ENCODE results near the gene EDC4. TPM values are rescaled to one million over a fixed set of nuclear protein-coding genes. Genes with fewer than 3 reads are reported as not detected.

Gene EDC4
- total and polyA plus RNA-seq, 5 experiments from 2014 or later: 22.7 to 136 (median 44.0) TPM

DNA sequence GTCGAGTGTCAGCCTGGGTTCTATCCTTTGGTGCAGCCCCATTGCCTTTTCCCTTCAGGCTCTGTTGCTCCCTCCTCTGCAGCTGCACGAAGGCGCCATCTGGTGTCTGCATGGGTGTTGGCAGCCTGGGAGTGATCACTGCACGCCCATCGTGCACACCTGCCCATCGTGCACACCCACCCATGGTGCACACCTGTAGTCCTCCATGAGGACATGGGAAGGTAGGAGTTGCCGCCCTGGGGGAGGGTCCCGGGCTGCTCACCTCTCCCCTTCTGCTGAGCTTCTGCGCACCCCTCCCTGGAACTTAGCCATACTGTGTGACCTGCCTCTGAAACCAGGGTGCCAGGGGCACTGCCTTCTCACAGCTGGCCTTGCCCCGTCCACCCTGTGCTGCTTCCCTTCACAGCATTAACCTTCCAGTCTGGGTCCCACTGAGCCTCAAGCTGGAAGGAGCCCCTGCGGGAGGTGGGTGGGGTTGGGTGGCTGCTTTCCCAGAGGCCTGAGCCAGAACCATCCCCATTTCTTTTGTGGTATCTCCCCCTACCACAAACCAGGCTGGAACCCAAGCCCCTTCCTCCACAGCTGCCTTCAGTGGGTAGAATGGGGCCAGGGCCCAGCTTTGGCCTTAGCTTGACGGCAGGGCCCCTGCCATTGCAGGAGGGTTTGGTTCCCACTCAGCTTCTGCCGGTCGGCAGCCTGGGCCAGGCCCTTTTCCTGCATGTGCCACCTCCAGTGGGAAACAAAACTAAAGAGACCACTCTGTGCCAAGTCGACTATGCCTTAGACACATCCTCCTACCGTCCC is 55.9 kb downstream of the EDC4 start:
- Mint-ChIP-seq H3K9me3 (no peaks in the 10 kb centered on the region), H3K36me3 (peaks cover 0 to 19% (median 0%) of the 10 kb centered on the region in 3 donors), H3K27ac (peak overlapping the region in 7 of 10 donors; percentile 6 to 63 (median 40)), H3K27me3 (no peaks in the 10 kb centered on the region), H3K4me1 (peaks cover 5 to 13% (median 10%) of the 10 kb centered on the region in 4 donors), H3K4me3 (no peak overlapping the region)
- POLR2A ChIA-PET: interaction anchor here (0.6 to 1.5 kb wide), 9 partner anchors 8 to 408 kb away, joined by 3 to 5 read pairs (median 3); partner anchors contain the start of gene PSMB10
- ATAC-seq: peak; percentile 90 to 91
- peak; percentile 54 to 85 (median 68) for DNase-seq

- H3K4me1 Mint-ChIP-seq: peaks cover 11 to 26% (median 22%) of the 10 kb centered on the region in 4 donors
- H3K4me3 Mint-ChIP-seq: no peak overlapping the region
- POLR2A ChIA-PET: interaction anchor here (1.1 kb wide), 1 partner anchor 8 kb away, joined by 3 read pairs; no protein-coding TSS in a partner anchor
- H3K27me3 Mint-ChIP-seq: no peaks in the 10 kb centered on the region
- no peak for ATAC-seq
- H3K36me3 Mint-ChIP-seq: peaks cover 0 to 33% (median 0%) of the 10 kb centered on the region in 3 donors
- no peak for DNase-seq
- peak overlapping the region in 3 of 10 donors; percentile 15 to 57 (median 40) for H3K27ac Mint-ChIP-seq
- H3K9me3 Mint-ChIP-seq: no peaks in the 10 kb centered on the region
Measured at GRCh38 chr16:67930191-67930590, 57.3 kb downstream of the EDC4 start.

- H3K27me3 Mint-ChIP-seq: no peaks in the 10 kb centered on the region
- ATAC-seq (no peak), DNase-seq (no peak)
- peaks cover 16 to 29% (median 27%) of the 10 kb centered on the region in 4 donors for H3K4me1 Mint-ChIP-seq
- no peaks in the 10 kb centered on the region for H3K9me3 Mint-ChIP-seq
- H3K4me3 Mint-ChIP-seq: no peak overlapping the region
- H3K27ac Mint-ChIP-seq: peak overlapping the region in 2 of 10 donors; percentile 36 to 49
- POLR2A ChIA-PET: interaction anchor here (1.1 to 1.9 kb wide), 2 partner anchors 8 to 47 kb away, joined by 3 to 6 read pairs; no protein-coding TSS in a partner anchor
- H3K36me3 Mint-ChIP-seq: peaks cover 1 to 39% (median 3%) of the 10 kb centered on the region in 3 donors
Measured at GRCh38 chr16:67930678-67931211, 57.9 kb downstream of the EDC4 start.

Other genes starting within 250 kb of the EDC4 start
- 100 to 1,000 TPM; 184 to 189 TPM for gene CARMIL2, start 227.9 kb upstream of the EDC4 start, total RNA-seq
- 10 to 100 TPM; 12.8 to 28.7 (median 13.3) TPM for gene CARMIL2, start 227.9 kb upstream of the EDC4 start, polyA plus RNA-seq
- gene ACD, start 212.8 kb upstream of the EDC4 start, total RNA-seq: 10 to 100 TPM; 41.8 to 46.6 TPM
- 10 to 100 TPM; 24.6 to 38.1 (median 28.2) TPM for gene ACD, start 212.8 kb upstream of the EDC4 start, polyA plus RNA-seq
- gene PARD6A, start 212.1 kb upstream of the EDC4 start, total RNA-seq: 1 to 10 TPM; 4.3 to 6.0 TPM
- 10 to 100 TPM; 10.6 to 13.3 (median 11.2) TPM for gene PARD6A, start 212.1 kb upstream of the EDC4 start, polyA plus RNA-seq
- 1 to 10 TPM; 7.5 to 8.4 TPM for gene ENKD1, start 206.3 kb upstream of the EDC4 start, total RNA-seq
- 1 to 10 TPM; 1.5 to 2.8 (median 1.6) TPM for gene ENKD1, start 206.3 kb upstream of the EDC4 start, polyA plus RNA-seq
- 1 to 10 TPM; 4.7 to 6.1 TPM for gene C16orf86, start 206.2 kb upstream of the EDC4 start, total RNA-seq
- gene C16orf86, start 206.2 kb upstream of the EDC4 start, polyA plus RNA-seq: 1 to 10 TPM; 4.3 to 5.1 (median 4.3) TPM
- gene GFOD2, start 153.7 kb upstream of the EDC4 start, total RNA-seq: 10 to 100 TPM; 12.7 to 13.0 TPM
- gene GFOD2, start 153.7 kb upstream of the EDC4 start, polyA plus RNA-seq: 10 to 100 TPM in 1 of 3 donors, 1 to 10 TPM in 2; 6.0 to 10.9 (median 6.5) TPM
- gene RANBP10, start 66.5 kb upstream of the EDC4 start, total RNA-seq: 10 to 100 TPM; 18.5 to 23.6 TPM
- 10 to 100 TPM in 1 of 3 donors, 1 to 10 TPM in 2; 5.8 to 13.8 (median 6.3) TPM for gene RANBP10, start 66.5 kb upstream of the EDC4 start, polyA plus RNA-seq
- 1 to 10 TPM; 1.0 to 1.2 TPM for gene TSNAXIP1, start 66.2 kb upstream of the EDC4 start, total RNA-seq
- gene TSNAXIP1, start 66.2 kb upstream of the EDC4 start, polyA plus RNA-seq: under 1 TPM in 1 of 3 donors, not detected in 2; 0.14 TPM
- 10 to 100 TPM; 63.8 to 63.9 TPM for gene THAP11, start 30.7 kb upstream of the EDC4 start, total RNA-seq
- 100 to 1,000 TPM; 132 to 158 (median 143) TPM for gene THAP11, start 30.7 kb upstream of the EDC4 start, polyA plus RNA-seq
- 10 to 100 TPM; 37.0 to 40.6 TPM for gene NUTF2, start 26.1 kb upstream of the EDC4 start, total RNA-seq
- gene NUTF2, start 26.1 kb upstream of the EDC4 start, polyA plus RNA-seq: 100 to 1,000 TPM; 109 to 124 (median 114) TPM
- 100 to 1,000 TPM; 108 to 117 TPM for gene CENPT, start 25.4 kb upstream of the EDC4 start, total RNA-seq
- gene CENPT, start 25.4 kb upstream of the EDC4 start, polyA plus RNA-seq: 10 to 100 TPM; 11.8 to 17.8 (median 13.1) TPM
- gene NRN1L, start 11.8 kb downstream of the EDC4 start, total RNA-seq: 1 to 10 TPM; 2.6 to 5.3 TPM
- gene NRN1L, start 11.8 kb downstream of the EDC4 start, polyA plus RNA-seq: not detected
- 10 to 100 TPM; 26.6 to 28.6 TPM for gene PSKH1, start 20.2 kb downstream of the EDC4 start, total RNA-seq
- 10 to 100 TPM; 20.8 to 34.5 (median 22.2) TPM for gene PSKH1, start 20.2 kb downstream of the EDC4 start, polyA plus RNA-seq
- 10 to 100 TPM; 10.5 to 12.6 TPM for gene CTRL, start 58.8 kb downstream of the EDC4 start, total RNA-seq
- gene CTRL, start 58.8 kb downstream of the EDC4 start, polyA plus RNA-seq: 1 to 10 TPM; 2.2 to 2.8 (median 2.8) TPM
- 100 to 1,000 TPM; 127 to 138 TPM for gene PSMB10, start 63.8 kb downstream of the EDC4 start, total RNA-seq
- 100 to 1,000 TPM; 450 to 514 (median 493) TPM for gene PSMB10, start 63.8 kb downstream of the EDC4 start, polyA plus RNA-seq
- 10 to 100 TPM; 14.1 to 14.7 TPM for gene LCAT, start 71.1 kb downstream of the EDC4 start, total RNA-seq
- under 1 TPM; 0.52 to 0.84 (median 0.80) TPM for gene LCAT, start 71.1 kb downstream of the EDC4 start, polyA plus RNA-seq
- 10 to 100 TPM; 35.8 to 36.4 TPM for gene SLC12A4, start 95.6 kb downstream of the EDC4 start, total RNA-seq
- gene SLC12A4, start 95.6 kb downstream of the EDC4 start, polyA plus RNA-seq: 1 to 10 TPM; 3.0 to 5.6 (median 5.2) TPM
- 1 to 10 TPM; 2.9 to 3.1 TPM for gene DPEP3, start 107.4 kb downstream of the EDC4 start, total RNA-seq
- gene DPEP3, start 107.4 kb downstream of the EDC4 start, polyA plus RNA-seq: 1 to 10 TPM in 2 of 3 donors, under 1 TPM in 1; 0.50 to 1.5 (median 1.1) TPM
- gene DPEP2, start 126.4 kb downstream of the EDC4 start, total RNA-seq: 100 to 1,000 TPM; 151 to 157 TPM
- 10 to 100 TPM; 29.0 to 47.9 (median 40.4) TPM for gene DPEP2, start 126.4 kb downstream of the EDC4 start, polyA plus RNA-seq
- not detected for gene DPEP2NB, start 142.9 kb downstream of the EDC4 start, total RNA-seq
- gene DPEP2NB, start 142.9 kb downstream of the EDC4 start, polyA plus RNA-seq: not detected
- 10 to 100 TPM; 25.0 to 26.2 TPM for gene DDX28, start 150.2 kb downstream of the EDC4 start, total RNA-seq
- gene DDX28, start 150.2 kb downstream of the EDC4 start, polyA plus RNA-seq: 10 to 100 TPM; 49.7 to 60.6 (median 53.9) TPM
- gene DUS2, start 150.2 kb downstream of the EDC4 start, total RNA-seq: 10 to 100 TPM; 18.2 to 21.1 TPM
- 10 to 100 TPM in 2 of 3 donors, 1 to 10 TPM in 1; 6.4 to 13.1 (median 10.5) TPM for gene DUS2, start 150.2 kb downstream of the EDC4 start, polyA plus RNA-seq
- gene NFATC3, start 212.3 kb downstream of the EDC4 start, total RNA-seq: 100 to 1,000 TPM; 156 to 162 TPM
- 100 to 1,000 TPM in 1 of 3 donors, 10 to 100 TPM in 2; 85.2 to 102 (median 86.6) TPM for gene NFATC3, start 212.3 kb downstream of the EDC4 start, polyA plus RNA-seq